Neutrophil (primary cell): ENCODE results near the gene LUC7L3.

Experiments
- H3K27ac ChIP-seq: fragments of 200-600 bp; sonication (generic); 2 replicates; pipeline ENCODE4 v1.5.1; 2016; ENCODE audit warnings: mild to moderate bottlenecking, moderate library complexity
- H3K27me3 ChIP-seq: fragments of 200-600 bp; sonication (generic); 2 replicates; pipeline ENCODE4 v1.6.0; 2016; ENCODE audit warnings: mild to moderate bottlenecking
- H3K36me3 ChIP-seq: fragments of 200-600 bp; sonication (generic); 2 replicates; pipeline ENCODE4 v1.5.1; 2017
- H3K4me1 ChIP-seq, 2 experiments: fragments of 200-600 bp in 1 of 2; sonication (generic) in 1 of 2; 1 replicate in 1 of 2; 2 replicates in 1 of 2; pipeline versions ENCODE4 v1.5.1 to v1.6.1; 2013 to 2016; ENCODE audit warnings: low read depth in 1 of 2, low read length in 1 of 2, mild to moderate bottlenecking in 1 of 2, moderate library complexity in 1 of 2; ENCODE audit not compliant: control insufficient read depth in 1 of 2, insufficient read depth in 1 of 2
- H3K4me3 ChIP-seq, 2 experiments: fragments of 200-600 bp in 1 of 2; sonication (generic) in 1 of 2; 1 replicate in 1 of 2; 2 replicates in 1 of 2; pipeline ENCODE4 v1.5.1; 2013 to 2016; ENCODE audit warnings: low read depth in 1 of 2, low read length in 1 of 2, mild to moderate bottlenecking in 1 of 2, moderate library complexity in 1 of 2
- H3K9me3 ChIP-seq: fragments of 200-600 bp; sonication (generic); 2 replicates; pipeline ENCODE4 v1.5.1; 2016
- TF ChIP-seq, protein P1 (sequence below): fragments of 200-600 bp; sonication (generic); IDR thresholded peaks from 2 replicates; pipeline ENCODE4 v1.5.1; 2016; ENCODE audit warnings: antibody characterized with exemption

Gene LUC7L3

DNA sequence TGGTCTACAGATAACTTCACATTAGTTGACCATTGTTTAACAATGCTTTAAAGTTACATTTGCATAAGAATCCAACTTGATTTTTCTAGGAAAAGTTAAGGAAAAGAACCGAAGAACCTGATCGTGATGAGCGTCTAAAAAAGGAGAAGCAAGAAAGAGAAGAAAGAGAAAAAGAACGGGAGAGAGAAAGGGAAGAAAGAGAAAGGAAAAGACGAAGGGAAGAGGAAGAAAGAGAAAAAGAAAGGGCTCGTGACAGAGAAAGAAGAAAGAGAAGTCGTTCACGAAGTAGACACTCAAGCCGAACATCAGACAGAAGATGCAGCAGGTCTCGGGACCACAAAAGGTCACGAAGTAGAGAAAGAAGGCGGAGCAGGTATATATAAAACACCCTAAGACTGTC lies 26.2 kb downstream of the LUC7L3 start:
- Histone ChIP-seq H3K4me3 (no peak overlapping the region), H3K27me3 (no peaks in the 10 kb centered on the region), H3K27ac (no peak overlapping the region), H3K9me3 (no peaks in the 10 kb centered on the region), H3K36me3 (peaks cover 96% of the 10 kb centered on the region), H3K4me1 (no peaks in the 10 kb centered on the region)
- TF ChIP-seq, protein P1, sequence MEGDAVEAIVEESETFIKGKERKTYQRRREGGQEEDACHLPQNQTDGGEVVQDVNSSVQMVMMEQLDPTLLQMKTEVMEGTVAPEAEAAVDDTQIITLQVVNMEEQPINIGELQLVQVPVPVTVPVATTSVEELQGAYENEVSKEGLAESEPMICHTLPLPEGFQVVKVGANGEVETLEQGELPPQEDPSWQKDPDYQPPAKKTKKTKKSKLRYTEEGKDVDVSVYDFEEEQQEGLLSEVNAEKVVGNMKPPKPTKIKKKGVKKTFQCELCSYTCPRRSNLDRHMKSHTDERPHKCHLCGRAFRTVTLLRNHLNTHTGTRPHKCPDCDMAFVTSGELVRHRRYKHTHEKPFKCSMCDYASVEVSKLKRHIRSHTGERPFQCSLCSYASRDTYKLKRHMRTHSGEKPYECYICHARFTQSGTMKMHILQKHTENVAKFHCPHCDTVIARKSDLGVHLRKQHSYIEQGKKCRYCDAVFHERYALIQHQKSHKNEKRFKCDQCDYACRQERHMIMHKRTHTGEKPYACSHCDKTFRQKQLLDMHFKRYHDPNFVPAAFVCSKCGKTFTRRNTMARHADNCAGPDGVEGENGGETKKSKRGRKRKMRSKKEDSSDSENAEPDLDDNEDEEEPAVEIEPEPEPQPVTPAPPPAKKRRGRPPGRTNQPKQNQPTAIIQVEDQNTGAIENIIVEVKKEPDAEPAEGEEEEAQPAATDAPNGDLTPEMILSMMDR, result no peak

DNA sequence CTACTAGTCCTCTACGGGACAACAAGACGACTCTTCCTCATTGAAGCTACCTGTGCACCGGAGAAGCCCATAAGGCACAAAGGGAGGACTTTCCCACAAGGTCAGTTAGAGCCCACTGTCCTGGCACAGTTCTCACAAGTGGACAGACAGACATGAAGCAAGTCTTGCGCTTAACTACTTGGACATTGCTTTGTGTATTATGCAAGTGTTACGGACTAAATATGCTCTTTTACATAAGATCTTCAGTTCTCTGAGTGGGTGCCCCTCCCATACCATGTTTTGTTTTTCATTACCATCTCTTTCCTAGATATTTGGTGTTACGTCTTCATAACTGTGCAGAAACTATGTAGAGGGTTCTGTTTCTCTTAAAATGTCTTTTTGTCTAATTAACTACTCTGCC lies 29.8 kb downstream of the LUC7L3 start:
- Histone ChIP-seq H3K27ac (no peak overlapping the region), H3K36me3 (peaks cover 96% of the 10 kb centered on the region)

DNA sequence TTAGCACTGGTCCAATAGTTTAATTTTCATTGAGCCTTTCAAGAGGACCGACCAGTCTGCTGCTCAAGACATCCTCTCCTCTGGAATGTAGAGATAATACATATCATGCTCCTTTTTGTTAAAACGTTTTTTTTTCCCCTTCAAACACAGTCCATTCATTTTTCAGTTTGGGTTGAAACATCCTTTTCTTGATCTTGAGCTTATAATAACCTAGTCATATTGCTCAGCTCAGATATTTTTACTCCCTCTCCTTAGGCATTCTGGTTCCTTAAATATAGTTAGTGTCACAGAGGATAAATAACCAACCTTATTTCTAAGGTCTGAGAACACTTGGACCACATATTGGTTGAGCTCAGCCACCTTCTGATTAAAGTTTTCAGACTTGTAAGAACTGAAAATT lies 35.1 kb downstream of the LUC7L3 start:
- Histone ChIP-seq H3K9me3 (no peaks in the 10 kb centered on the region), H3K4me3 (no peak overlapping the region), H3K27ac (no peak overlapping the region), H3K36me3 (peaks cover 65% of the 10 kb centered on the region), H3K4me1 (no peaks in the 10 kb centered on the region), H3K27me3 (no peaks in the 10 kb centered on the region)
- TF ChIP-seq, protein P1, result no peak

More for the DNA sequence above, 29.8 kb downstream of the LUC7L3 start:
- Histone ChIP-seq H3K9me3 (no peaks in the 10 kb centered on the region), H3K4me1 (no peaks in the 10 kb centered on the region), H3K4me3 (no peak overlapping the region), H3K27me3 (no peaks in the 10 kb centered on the region)
- TF ChIP-seq, protein P1, result no peak

DNA sequence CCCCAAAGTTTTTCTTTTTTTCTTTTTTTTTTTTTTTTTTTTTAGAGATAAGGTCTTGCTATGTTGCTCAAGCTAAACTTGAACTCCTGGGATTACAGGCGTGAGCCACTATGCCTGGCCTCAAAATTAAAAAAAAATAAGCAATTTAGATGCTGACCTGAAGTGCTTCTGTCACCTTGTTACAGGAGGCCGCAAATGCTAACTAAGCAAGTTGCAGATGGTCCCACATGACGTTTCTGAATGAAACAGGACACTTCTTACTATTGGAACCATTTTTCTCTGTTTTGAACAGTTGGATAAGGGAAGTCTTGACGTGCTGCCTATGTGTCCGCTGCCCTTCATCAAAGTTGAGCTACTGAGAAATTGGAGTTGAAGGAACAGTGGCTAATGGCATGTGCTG lies 39.1 kb downstream of the LUC7L3 start:
- Histone ChIP-seq H3K36me3 (peaks cover 25% of the 10 kb centered on the region), H3K27me3 (no peaks in the 10 kb centered on the region), H3K4me1 (peaks cover 0 to 9% of the 10 kb centered on the region in 2 experiments), H3K9me3 (no peaks in the 10 kb centered on the region), H3K4me3 (no peak overlapping the region), H3K27ac (no peak overlapping the region)
- TF ChIP-seq, protein P1, result no peak

DNA sequence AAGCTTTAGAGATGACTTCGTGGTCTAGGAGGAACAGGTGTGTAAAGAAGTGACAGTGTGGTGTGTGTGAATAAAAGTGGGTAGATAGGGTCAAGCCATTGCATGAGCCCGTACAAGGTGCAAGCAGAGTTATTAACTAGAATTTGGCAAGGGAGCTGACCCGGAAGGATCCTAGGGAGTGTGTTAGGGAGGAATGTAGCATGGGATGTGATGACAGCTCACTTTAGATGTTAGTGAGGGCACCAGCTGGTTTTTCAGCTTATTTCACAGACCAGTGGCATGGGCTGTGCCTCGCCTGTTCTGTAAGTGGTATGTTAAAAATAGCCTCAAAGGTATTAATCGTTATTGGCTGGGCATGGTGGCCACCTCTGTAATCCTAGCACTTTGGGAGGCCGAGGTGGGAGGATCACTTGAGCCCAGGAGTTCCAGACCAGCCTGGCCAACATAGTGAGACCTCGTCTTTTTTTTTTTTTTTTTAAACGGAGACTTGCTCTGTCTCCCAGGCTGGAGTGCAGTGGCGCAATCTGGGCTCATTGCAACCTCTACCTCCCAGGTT lies 39.7 kb downstream of the LUC7L3 start:
- Histone ChIP-seq H3K4me1 (peaks cover 0 to 12% of the 10 kb centered on the region in 2 experiments), H3K9me3 (no peaks in the 10 kb centered on the region), H3K36me3 (peaks cover 20% of the 10 kb centered on the region), H3K4me3 (no peak overlapping the region), H3K27ac (no peak overlapping the region), H3K27me3 (no peaks in the 10 kb centered on the region)
- TF ChIP-seq, protein P1, result no peak
